Esophagus muscularis mucosa (tissue), 4 donors: ENCODE results near the gene TMEM220. TPM values are rescaled to one million over a fixed set of nuclear protein-coding genes. Genes with fewer than 3 reads are reported as not detected.

Source experiments
- DNase-seq: peaks from one replicate; pipeline ENCODE4 v3.0.0-alpha.2; 2017; ENCODE audit errors: extremely low spot score
- H3K27ac ChIP-seq, 4 donors: fragments of 200-600 bp; sonication (generic); replicated peaks in 1 of 4; 1 replicate in 3 of 4; 2 replicates in 1 of 4; pipeline ENCODE4 v1.5.1; 2016 to 2019; ENCODE audit warnings: mild to moderate bottlenecking in 1 of 4
- H3K27me3 ChIP-seq, 4 donors: fragments of 200-600 bp; sonication (generic); one replicate each; pipeline versions ENCODE4 v1.5.1 to v1.6.0; 2016 to 2019
- H3K36me3 ChIP-seq, 4 donors: fragments of 200-600 bp; sonication (generic); one replicate each; pipeline ENCODE4 v1.5.1; 2016 to 2019
- H3K4me1 ChIP-seq, 4 donors: fragments of 200-600 bp; sonication (generic); one replicate each; pipeline ENCODE4 v1.5.1; 2016 to 2019
- H3K4me3 ChIP-seq, 4 donors: fragments of 200-600 bp; sonication (generic); 1 replicate in 2 of 4; 2 replicates in 2 of 4; pipeline ENCODE4 v1.5.1; 2016 to 2019; ENCODE audit warnings: mild to moderate bottlenecking in 4 of 4, moderate library complexity in 1 of 4
- H3K9me3 ChIP-seq, 4 donors: fragments of 200-600 bp; sonication (generic); 1 replicate in 3 of 4; 2 replicates in 1 of 4; pipeline ENCODE4 v1.5.1; 2016 to 2019
- EP300 ChIP-seq: sonication (generic); formaldehyde crosslinking; IDR thresholded peaks from one replicate; pipeline ENCODE4 v1.6.1; 2017; ENCODE audit warnings: antibody characterized with exemption
- POLR2A ChIP-seq: fragments of 450-650 bp; IDR thresholded peaks from one replicate; pipeline ENCODE4 v1.6.1; 2017; ENCODE audit warnings: antibody characterized with exemption, moderate library complexity, mild to moderate bottlenecking, low read depth
- POLR2AphosphoS5 ChIP-seq, 2 donors: sonication (generic); formaldehyde crosslinking; IDR thresholded peaks; one replicate each; pipeline ENCODE4 v1.6.1; 2017; ENCODE audit warnings: antibody characterized with exemption in 2 of 2
- WGBS: methylation state at CpG from one replicate; pipeline ENCODE4 v1.1.5; 2018; 5-methylcytosine and 5-hydroxymethylcytosine counted together
- intact Hi-C: fragments of 100-400 bp; cut with DNase I; formaldehyde crosslinking; loops from one replicate; pipeline ENCODE4 v1.15.1; 2023
- total RNA-seq, 4 donors: library from RNA; depleted of rRNA; stranded (reverse); fragments of >200 nt; gene quantifications; one replicate each; pipeline versions ENCODE4 v1.1.0 to v1.2.1, GENCODE V29; 2016
- TF ChIP-seq, protein P1 (sequence below), 3 experiments: fragments of 200-600 bp in 2 of 3; fragments of 450-650 bp in 1 of 3; sonication (generic) in 2 of 3; IDR thresholded peaks; one replicate each; pipeline ENCODE4 v1.5.1; 2017 to 2019; ENCODE audit warnings: antibody characterized with exemption in 3 of 3, mild to moderate bottlenecking in 2 of 3, moderate library complexity in 1 of 3

TMEM220 gene
- total RNA-seq, 4 donors from 2014 or later: 7.5 to 15.4 (median 11.1) TPM

DNA sequence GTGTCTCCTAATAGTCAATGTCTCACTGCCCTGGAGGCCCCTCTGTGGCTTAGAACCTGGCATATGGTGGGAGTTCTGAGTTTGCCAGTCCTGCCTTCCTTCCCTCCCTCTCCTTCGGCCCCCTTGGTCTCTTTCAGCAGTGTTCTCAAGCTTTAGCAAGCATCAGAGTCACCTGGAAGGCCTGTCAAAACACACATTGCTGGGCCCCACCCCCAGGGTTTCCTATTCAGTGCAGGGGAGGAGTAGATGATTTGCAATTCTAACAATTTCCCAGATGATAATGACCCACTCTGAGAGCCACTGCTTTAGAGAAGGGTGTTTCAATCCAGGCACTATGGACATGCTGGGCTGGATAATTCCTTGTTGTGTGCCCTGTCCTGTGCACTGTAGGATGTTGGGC lies 26.4 kb upstream of the TMEM220 start:
- Histone ChIP-seq H3K4me3 (no peak overlapping the region), H3K9me3 (no peaks in the 10 kb centered on the region), H3K4me1 (no peaks in the 10 kb centered on the region), H3K27ac (no peak overlapping the region), H3K27me3 (no peaks in the 10 kb centered on the region), H3K36me3 (no peaks in the 10 kb centered on the region)
- no peak for DNase-seq
- no peak for TF ChIP-seq EP300
- TF ChIP-seq POLR2A: no peak
- no peak for TF ChIP-seq POLR2AphosphoS5 (IDR thresholded peaks at IDR 0.05)
- TF ChIP-seq, protein P1, sequence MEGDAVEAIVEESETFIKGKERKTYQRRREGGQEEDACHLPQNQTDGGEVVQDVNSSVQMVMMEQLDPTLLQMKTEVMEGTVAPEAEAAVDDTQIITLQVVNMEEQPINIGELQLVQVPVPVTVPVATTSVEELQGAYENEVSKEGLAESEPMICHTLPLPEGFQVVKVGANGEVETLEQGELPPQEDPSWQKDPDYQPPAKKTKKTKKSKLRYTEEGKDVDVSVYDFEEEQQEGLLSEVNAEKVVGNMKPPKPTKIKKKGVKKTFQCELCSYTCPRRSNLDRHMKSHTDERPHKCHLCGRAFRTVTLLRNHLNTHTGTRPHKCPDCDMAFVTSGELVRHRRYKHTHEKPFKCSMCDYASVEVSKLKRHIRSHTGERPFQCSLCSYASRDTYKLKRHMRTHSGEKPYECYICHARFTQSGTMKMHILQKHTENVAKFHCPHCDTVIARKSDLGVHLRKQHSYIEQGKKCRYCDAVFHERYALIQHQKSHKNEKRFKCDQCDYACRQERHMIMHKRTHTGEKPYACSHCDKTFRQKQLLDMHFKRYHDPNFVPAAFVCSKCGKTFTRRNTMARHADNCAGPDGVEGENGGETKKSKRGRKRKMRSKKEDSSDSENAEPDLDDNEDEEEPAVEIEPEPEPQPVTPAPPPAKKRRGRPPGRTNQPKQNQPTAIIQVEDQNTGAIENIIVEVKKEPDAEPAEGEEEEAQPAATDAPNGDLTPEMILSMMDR (IDR thresholded peaks at IDR 0.05): no peak
- 69% methylated on average over 1 of the region's 1 CpG for WGBS
- intact Hi-C loops: no loop called here

DNA sequence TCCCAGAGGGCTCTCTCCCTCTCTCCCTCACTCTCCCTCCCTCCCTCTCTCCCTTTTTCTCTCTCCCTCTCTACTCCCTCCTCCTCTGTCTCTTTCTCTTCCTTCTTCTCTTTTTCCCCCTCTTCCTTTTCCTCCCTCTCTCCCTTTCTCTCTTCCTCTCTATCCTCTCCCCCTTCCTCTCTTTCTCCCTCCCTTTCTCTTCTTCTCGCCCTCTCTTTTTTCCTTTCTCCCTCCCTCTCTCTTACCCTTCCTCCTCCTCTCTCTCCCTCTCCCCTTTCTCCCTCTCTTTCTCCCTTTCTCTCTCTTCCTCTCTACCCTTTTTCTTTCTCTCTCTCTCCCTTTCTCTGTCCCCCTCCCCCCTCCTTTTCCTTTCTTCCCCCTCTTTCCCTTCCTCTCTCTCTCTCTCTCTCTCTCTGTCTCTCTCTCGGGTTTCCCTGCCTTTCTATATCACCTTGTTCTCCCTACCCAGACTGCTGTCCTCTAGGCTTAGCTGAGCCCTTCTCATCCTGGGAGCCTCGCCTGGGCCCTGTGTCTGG lies 25.8 kb upstream of the TMEM220 start:
- no peaks in the 10 kb centered on the region for H3K27me3 ChIP-seq
- H3K27ac ChIP-seq: no peak overlapping the region
- no peaks in the 10 kb centered on the region for H3K36me3 ChIP-seq
- H3K4me3 ChIP-seq: no peak overlapping the region
- no peaks in the 10 kb centered on the region for H3K4me1 ChIP-seq
- 81% methylated on average over 3 of the region's 3 CpGs for WGBS
- intact Hi-C loops: no loop called here
- no peak for DNase-seq
- H3K9me3 ChIP-seq: no peaks in the 10 kb centered on the region
- TF ChIP-seq EP300 (no peak), POLR2A (no peak), POLR2AphosphoS5 (IDR thresholded peaks at IDR 0.05) (no peak)
- TF ChIP-seq, protein P1 (IDR thresholded peaks at IDR 0.05): no peak

DNA sequence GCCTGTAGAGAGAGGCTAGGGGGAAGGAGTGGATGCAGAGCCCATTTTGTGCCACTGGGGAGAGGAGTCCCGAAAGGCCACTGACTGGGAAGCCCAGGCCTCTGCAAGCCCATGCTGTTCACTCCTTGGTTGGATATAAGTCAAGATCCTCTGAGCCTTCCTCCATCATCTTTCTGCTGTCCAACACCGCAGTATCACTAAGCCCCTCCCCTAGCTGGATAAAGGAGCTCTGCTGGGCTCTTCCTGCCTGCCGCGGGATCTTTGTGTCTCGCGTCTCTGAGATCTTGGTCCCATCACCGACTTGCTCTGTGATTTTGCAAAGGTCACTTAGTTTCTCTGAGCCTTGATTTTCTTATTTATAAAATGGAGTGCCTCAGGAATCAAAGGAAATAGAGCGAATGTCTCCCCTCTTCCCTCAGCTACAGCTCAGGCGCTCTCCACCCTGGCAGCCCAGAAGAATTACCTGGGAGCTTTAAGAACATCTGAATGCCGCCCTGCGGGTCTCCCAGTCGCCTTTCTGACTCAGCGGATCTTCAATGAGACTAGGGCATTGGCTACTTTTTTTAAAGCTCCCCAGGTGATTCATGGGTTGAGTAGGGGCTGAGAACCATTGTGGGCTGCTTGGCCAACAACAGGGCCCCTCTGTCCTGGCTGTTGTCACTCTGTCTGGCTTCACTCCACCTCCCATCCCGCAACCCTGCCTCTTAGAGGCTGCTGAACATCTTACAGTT lies 25.2 kb upstream of the TMEM220 start:
- Histone ChIP-seq H3K27me3 (no peaks in the 10 kb centered on the region), H3K9me3 (no peaks in the 10 kb centered on the region), H3K36me3 (no peaks in the 10 kb centered on the region), H3K4me3 (no peak overlapping the region), H3K27ac (no peak overlapping the region), H3K4me1 (no peaks in the 10 kb centered on the region)
- DNase-seq: no peak
- WGBS: 41% methylated on average over 12 of the region's 14 CpGs
- TF ChIP-seq POLR2A (no peak), POLR2AphosphoS5 (IDR thresholded peaks at IDR 0.05) (no peak), EP300 (no peak)
- TF ChIP-seq, protein P1 (IDR thresholded peaks at IDR 0.05): no peak
- intact Hi-C loops: no loop called here

DNA sequence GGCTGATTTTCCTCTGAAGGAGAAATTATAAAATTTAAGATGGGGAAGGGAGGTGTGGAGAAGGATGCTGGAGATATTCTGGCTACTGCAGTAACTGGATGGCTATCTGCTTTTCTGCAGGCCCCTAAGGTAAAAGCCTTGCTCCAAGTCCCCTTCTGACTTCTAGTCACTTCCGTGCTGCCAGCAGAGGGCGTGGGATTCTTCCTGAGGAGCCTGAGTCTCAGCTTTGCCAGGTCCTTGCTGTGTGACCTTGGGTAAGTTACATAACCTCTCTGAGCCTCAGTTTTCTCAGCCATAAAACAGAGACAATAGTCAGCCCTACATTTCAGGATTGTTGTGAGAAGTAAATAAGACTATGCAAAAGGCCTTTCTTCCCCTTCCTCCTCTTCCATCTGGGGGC lies 24.3 kb upstream of the TMEM220 start:
- no peaks in the 10 kb centered on the region for H3K9me3 ChIP-seq
- H3K4me1 ChIP-seq: no peaks in the 10 kb centered on the region
- H3K4me3 ChIP-seq: no peak overlapping the region
- 25% methylated on average over 2 of the region's 2 CpGs for WGBS
- H3K27ac ChIP-seq: no peak overlapping the region
- no peaks in the 10 kb centered on the region for H3K36me3 ChIP-seq
- no peak for DNase-seq
- intact Hi-C loops: no loop called here
- TF ChIP-seq, protein P1 (IDR thresholded peaks at IDR 0.05): peak in 1 of 3 experiments; percentile 7
- no peak for TF ChIP-seq POLR2A
- no peaks in the 10 kb centered on the region for H3K27me3 ChIP-seq
